ENCODE results near the gene ARHGEF18. TPM values are rescaled to one million over a fixed set of nuclear protein-coding genes. Genes with fewer than 3 reads are reported as not detected.

Gene ARHGEF18
- total and polyA plus RNA-seq, 2 donors (not counting 1 experiment from before 2014, with no cell fraction given): 74.0 to 94.9 TPM

GRCh38 chr19:7349961-7350711 is 1.4 kb downstream of the ARHGEF18 start:
- peak overlapping the region; percentile 93 for H3K9ac ChIP-seq (ENCODE audit: low read length)

More at GRCh38 chr19:7349961-7350711, 1.4 kb downstream of the ARHGEF18 start:
- Histone ChIP-seq H3K27ac (ENCODE audit: low read length in 2 of 2) (peak overlapping the region; percentile 96 to 99), H3K4me2 (replicated peaks; ENCODE audit: low read depth, low read length, poor library complexity, severe bottlenecking) (peak overlapping the region; percentile 88), H3K4me1 (ENCODE audit: control insufficient read depth in 2 of 2, insufficient read depth in 2 of 2, low read length in 2 of 2) (peaks cover 60 to 80% of the 10 kb centered on the region in 2 donors), H3K79me2 (ENCODE audit: control insufficient read depth, insufficient read depth, low read length) (peaks cover 72% of the 10 kb centered on the region), H2AFZ (ENCODE audit: insufficient read depth, low read depth, low read length, poor library complexity, severe bottlenecking) (no peak overlapping the region), H4K20me1 (ENCODE audit: control insufficient read depth, insufficient read depth, low read length, poor library complexity, severe bottlenecking) (peaks cover 22% of the 10 kb centered on the region), H3K36me3 (replicated peaks in 1 of 2; ENCODE audit: control extremely low read depth in 1 of 2, control insufficient read depth in 1 of 2, extremely low read depth in 1 of 2, insufficient read depth in 2 of 2, low read length in 1 of 2) (peaks cover 5 to 25% of the 10 kb centered on the region in 2 experiments), H3K27me3 (replicated peaks in 1 of 4; ENCODE audit: control extremely low read depth in 1 of 4, control insufficient read depth in 3 of 4, insufficient read depth in 4 of 4, low read length in 3 of 4) (no peaks in the 10 kb centered on the region), H3K4me3 (ENCODE audit: control extremely low read depth in 1 of 5, extremely low read depth in 1 of 5, insufficient read depth in 1 of 5, low read depth in 2 of 5, low read length in 4 of 5) (peak overlapping the region; percentile 66 to 100 (median 97)), H3K9me3 (ENCODE audit: control extremely low read depth in 1 of 3, control insufficient read depth in 2 of 3, insufficient read depth in 1 of 3, low read length in 2 of 3) (peaks cover 2 to 22% (median 8%) of the 10 kb centered on the region in 3 donors)
- no peaks in the 10 kb centered on the region for H3K27me3 Mint-ChIP-seq
- ATAC-seq (ENCODE audit: low read depth): peak; percentile 18
- TF ChIP-seq EZH2 (IDR thresholded peaks at IDR 0.05; ENCODE audit: borderline replicate concordance, insufficient read depth, low read depth, low read length, poor library complexity, severe bottlenecking): no peak
- TF ChIP-seq, protein P1, sequence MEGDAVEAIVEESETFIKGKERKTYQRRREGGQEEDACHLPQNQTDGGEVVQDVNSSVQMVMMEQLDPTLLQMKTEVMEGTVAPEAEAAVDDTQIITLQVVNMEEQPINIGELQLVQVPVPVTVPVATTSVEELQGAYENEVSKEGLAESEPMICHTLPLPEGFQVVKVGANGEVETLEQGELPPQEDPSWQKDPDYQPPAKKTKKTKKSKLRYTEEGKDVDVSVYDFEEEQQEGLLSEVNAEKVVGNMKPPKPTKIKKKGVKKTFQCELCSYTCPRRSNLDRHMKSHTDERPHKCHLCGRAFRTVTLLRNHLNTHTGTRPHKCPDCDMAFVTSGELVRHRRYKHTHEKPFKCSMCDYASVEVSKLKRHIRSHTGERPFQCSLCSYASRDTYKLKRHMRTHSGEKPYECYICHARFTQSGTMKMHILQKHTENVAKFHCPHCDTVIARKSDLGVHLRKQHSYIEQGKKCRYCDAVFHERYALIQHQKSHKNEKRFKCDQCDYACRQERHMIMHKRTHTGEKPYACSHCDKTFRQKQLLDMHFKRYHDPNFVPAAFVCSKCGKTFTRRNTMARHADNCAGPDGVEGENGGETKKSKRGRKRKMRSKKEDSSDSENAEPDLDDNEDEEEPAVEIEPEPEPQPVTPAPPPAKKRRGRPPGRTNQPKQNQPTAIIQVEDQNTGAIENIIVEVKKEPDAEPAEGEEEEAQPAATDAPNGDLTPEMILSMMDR (IDR thresholded peaks at IDR 0.05): no peak
- H3K4me1 Mint-ChIP-seq: peaks cover 80% of the 10 kb centered on the region
- peak overlapping the region; percentile 97 for H3K27ac Mint-ChIP-seq
- POLR2A ChIA-PET: interaction anchor here (0.5 to 4.0 kb wide), 4 partner anchors 9 to 91 kb away, joined by 3 to 29 read pairs (median 13); no protein-coding TSS in a partner anchor
- H3K9me3 Mint-ChIP-seq (ENCODE audit: insufficient read depth): peaks cover 4% of the 10 kb centered on the region
- CTCF ChIA-PET: interaction anchor here (0.6 to 9.9 kb wide), 11 partner anchors 9 to 251 kb away, joined by 3 to 179 read pairs (median 5); no protein-coding TSS in a partner anchor
- intact Hi-C loops (cut with micrococcal nuclease): loop anchor here (1.0 to 10.0 kb wide), 5 partner anchors 13 to 1663 kb away; partner anchors contain the start of genes FCER2 and VAV1
- WGBS (ENCODE audit: insufficient coverage): 9% methylated on average over 7 of the region's 8 CpGs
- DNase-seq: peak; percentile 72
- H3K4me3 Mint-ChIP-seq: peak overlapping the region; percentile 99

All from B cell (primary cell).